Ishikawa (cell line): ENCODE data around the gene NUP210L.

ENCODE experiments used
- CEBPB ChIP-seq: IDR thresholded peaks from 2 replicates; pipeline ENCODE4 v1.6.1; 2012
- CREB1 ChIP-seq: IDR thresholded peaks from 2 replicates; pipeline ENCODE4 v1.6.1; 2012; ENCODE audit warnings: low read depth
- EGR1 ChIP-seq: IDR thresholded peaks from 2 replicates; pipeline ENCODE4 v1.6.1; 2012
- EP300 ChIP-seq: IDR thresholded peaks from 2 replicates; pipeline ENCODE4 v1.6.1; 2012; ENCODE audit warnings: borderline replicate concordance
- FOXM1 ChIP-seq: IDR thresholded peaks from 2 replicates; pipeline ENCODE4 v1.6.1; 2012; ENCODE audit warnings: low read depth, borderline replicate concordance
- MAX ChIP-seq: IDR thresholded peaks from 2 replicates; pipeline ENCODE4 v1.6.1; 2012
- NFIC ChIP-seq: IDR thresholded peaks from 2 replicates; pipeline ENCODE4 v1.6.1; 2012
- RAD21 ChIP-seq: IDR thresholded peaks from 2 replicates; pipeline ENCODE4 v1.6.1; 2012; ENCODE audit warnings: low read depth
- REST ChIP-seq: IDR thresholded peaks from 2 replicates; pipeline ENCODE4 v1.6.1; 2012; ENCODE audit warnings: low read depth, mild to moderate bottlenecking
- TAF1 ChIP-seq: IDR thresholded peaks from 2 replicates; pipeline ENCODE4 v1.6.1; 2012; ENCODE audit warnings: low read depth, mild to moderate bottlenecking
- TCF12 ChIP-seq: IDR thresholded peaks from 2 replicates; pipeline ENCODE4 v1.6.1; 2012; ENCODE audit warnings: low read depth
- TEAD4 ChIP-seq: IDR thresholded peaks from 2 replicates; pipeline ENCODE4 v1.6.1; 2012
- YY1 ChIP-seq: IDR thresholded peaks from 2 replicates; pipeline ENCODE4 v1.6.1; 2012; ENCODE audit warnings: low read depth
- ZBTB7A ChIP-seq: IDR thresholded peaks from 2 replicates; pipeline ENCODE4 v1.6.1; 2012; ENCODE audit warnings: low read depth

GRCh38 chr1:154087574-154087973 lies 67.3 kb downstream of the NUP210L start:
- TF ChIP-seq CEBPB (no peak), MAX (no peak), CREB1 (no peak), TEAD4 (no peak), ZBTB7A (no peak), TAF1 (no peak), EP300 (no peak), REST (no peak), EGR1 (no peak), NFIC (no peak), FOXM1 (no peak), RAD21 (no peak), YY1 (no peak), TCF12 (no peak)
